ENCODE data around the gene DLD. TPM values are rescaled to one million over a fixed set of nuclear protein-coding genes. Genes with fewer than 3 reads are reported as not detected.

The DLD gene
- total and polyA plus RNA-seq, 2 of the 13 experiments (the other 11 are each of a cell fraction or from before 2014, with no cell fraction given): 56.8 to 95.2 TPM

DNA sequence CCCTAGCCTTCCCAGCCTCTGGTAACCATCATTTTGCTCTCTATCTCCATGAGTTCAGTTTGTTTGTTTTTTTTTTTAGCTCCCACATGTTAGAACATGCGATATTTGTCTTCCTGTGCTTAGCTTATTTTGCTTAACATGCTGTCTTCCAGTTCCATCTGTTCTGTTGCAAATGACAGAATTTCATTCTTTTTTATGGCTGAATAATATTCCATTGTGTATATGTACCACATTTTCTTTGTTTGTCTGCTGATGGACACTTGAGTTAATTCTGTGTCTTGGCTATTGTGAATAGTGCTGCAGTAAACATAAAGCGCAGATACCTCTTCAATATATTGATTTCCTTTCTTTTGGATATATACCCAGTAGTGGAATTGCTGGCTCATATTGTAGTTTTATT, 21.0 kb downstream of the DLD start:
- Histone ChIP-seq H3K4me3 (replicated peaks in 1 of 3; ENCODE audit: insufficient read depth in 1 of 3, low read depth in 2 of 3, low read length in 3 of 3) (no peak overlapping the region), H3K27me3 (ENCODE audit: control insufficient read depth in 1 of 2, insufficient read depth in 2 of 2, low read length in 2 of 2) (no peaks in the 10 kb centered on the region), H2AFZ (ENCODE audit: low read length) (no peak overlapping the region), H3K36me3 (replicated peaks in 1 of 2; ENCODE audit: control insufficient read depth in 1 of 2, insufficient read depth in 2 of 2, low read length in 2 of 2) (peaks cover 5 to 72% of the 10 kb centered on the region in 2 experiments), H3K9ac (ENCODE audit: insufficient read depth, low read depth, low read length) (no peak overlapping the region), H4K20me1 (ENCODE audit: insufficient read depth, low read length) (no peaks in the 10 kb centered on the region), H3K4me1 (ENCODE audit: insufficient read depth, low read length) (no peaks in the 10 kb centered on the region), H3K4me2 (ENCODE audit: low read depth, low read length) (no peak overlapping the region), H3K9me3 (ENCODE audit: low read length) (no peaks in the 10 kb centered on the region), H3K79me2 (ENCODE audit: insufficient read depth, low read length) (peaks cover 2% of the 10 kb centered on the region), H3K27ac (ENCODE audit: extremely low read length, insufficient read depth, low read length) (no peak overlapping the region)
- ChIA-PET CTCF (ENCODE audit: low intra/inter-chr PET ratio, low total read pairs) (no interaction called here), POLR2A (no interaction called here)
- TF ChIP-seq, protein P1, sequence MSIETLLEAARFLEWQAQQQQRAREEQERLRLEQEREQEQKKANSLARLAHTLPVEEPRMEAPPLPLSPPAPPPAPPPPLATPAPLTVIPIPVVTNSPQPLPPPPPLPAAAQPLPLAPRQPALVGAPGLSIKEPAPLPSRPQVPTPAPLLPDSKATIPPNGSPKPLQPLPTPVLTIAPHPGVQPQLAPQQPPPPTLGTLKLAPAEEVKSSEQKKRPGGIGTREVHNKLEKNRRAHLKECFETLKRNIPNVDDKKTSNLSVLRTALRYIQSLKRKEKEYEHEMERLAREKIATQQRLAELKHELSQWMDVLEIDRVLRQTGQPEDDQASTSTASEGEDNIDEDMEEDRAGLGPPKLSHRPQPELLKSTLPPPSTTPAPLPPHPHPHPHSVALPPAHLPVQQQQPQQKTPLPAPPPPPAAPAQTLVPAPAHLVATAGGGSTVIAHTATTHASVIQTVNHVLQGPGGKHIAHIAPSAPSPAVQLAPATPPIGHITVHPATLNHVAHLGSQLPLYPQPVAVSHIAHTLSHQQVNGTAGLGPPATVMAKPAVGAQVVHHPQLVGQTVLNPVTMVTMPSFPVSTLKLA (IDR thresholded peaks at IDR 0.05): peak; percentile 10; the same call in 1 of the 2 replicates
- TF ChIP-seq, protein P2, sequence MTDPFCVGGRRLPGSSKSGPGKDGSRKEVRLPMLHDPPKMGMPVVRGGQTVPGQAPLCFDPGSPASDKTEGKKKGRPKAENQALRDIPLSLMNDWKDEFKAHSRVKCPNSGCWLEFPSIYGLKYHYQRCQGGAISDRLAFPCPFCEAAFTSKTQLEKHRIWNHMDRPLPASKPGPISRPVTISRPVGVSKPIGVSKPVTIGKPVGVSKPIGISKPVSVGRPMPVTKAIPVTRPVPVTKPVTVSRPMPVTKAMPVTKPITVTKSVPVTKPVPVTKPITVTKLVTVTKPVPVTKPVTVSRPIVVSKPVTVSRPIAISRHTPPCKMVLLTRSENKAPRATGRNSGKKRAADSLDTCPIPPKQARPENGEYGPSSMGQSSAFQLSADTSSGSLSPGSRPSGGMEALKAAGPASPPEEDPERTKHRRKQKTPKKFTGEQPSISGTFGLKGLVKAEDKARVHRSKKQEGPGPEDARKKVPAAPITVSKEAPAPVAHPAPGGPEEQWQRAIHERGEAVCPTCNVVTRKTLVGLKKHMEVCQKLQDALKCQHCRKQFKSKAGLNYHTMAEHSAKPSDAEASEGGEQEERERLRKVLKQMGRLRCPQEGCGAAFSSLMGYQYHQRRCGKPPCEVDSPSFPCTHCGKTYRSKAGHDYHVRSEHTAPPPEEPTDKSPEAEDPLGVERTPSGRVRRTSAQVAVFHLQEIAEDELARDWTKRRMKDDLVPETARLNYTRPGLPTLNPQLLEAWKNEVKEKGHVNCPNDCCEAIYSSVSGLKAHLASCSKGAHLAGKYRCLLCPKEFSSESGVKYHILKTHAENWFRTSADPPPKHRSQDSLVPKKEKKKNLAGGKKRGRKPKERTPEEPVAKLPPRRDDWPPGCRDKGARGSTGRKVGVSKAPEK (CRISPR knock-in tag; IDR thresholded peaks at IDR 0.05; ENCODE audit: borderline replicate concordance): no peak
- ATAC-seq: no peak
- WGBS (ENCODE audit: low lambda C conversion rate): 50% methylated on average over 2 of the region's 2 CpGs
- intact Hi-C loops (cut with micrococcal nuclease; ENCODE audit: unreplicated experiment): no loop called here
- in situ Hi-C loops (cut with HindIII; ENCODE audit: extremely low pct_ligation_motif_present, low pct_unique_long_range_greater_than_20kb): no loop called here
- DNase-seq (ENCODE audit: low spot score): no peak
- BruUV-seq (replicated peaks): no TSS peak
- no peak for FAIRE-seq

DNA sequence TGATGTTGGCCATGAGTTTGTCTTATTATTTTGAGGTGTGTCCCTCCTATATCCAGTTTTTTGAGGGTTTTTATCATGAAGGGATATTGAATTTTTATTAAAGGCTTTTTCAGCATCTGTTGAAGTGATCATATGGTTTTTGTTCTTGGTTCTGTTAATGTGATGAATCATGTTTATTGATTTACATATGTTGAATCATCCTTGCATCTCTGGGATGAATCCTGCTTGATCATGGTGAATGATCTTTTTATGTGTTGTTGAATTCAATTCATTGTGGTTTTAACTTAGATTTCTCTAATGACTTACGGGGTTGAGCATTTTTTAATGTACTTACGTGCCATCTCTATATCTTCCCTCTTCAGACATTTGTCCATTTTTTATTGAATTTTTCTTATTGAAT, 22.9 kb downstream of the DLD start:
- FAIRE-seq (no peak), ATAC-seq (no peak), DNase-seq (ENCODE audit: low spot score) (no peak)
- Histone ChIP-seq H3K27ac (ENCODE audit: extremely low read length, insufficient read depth, low read length) (no peak overlapping the region), H3K79me2 (ENCODE audit: insufficient read depth, low read length) (peaks cover 2% of the 10 kb centered on the region), H3K4me3 (replicated peaks in 1 of 3; ENCODE audit: insufficient read depth in 1 of 3, low read depth in 2 of 3, low read length in 3 of 3) (no peak overlapping the region), H4K20me1 (ENCODE audit: insufficient read depth, low read length) (no peaks in the 10 kb centered on the region), H3K9me3 (ENCODE audit: low read length) (no peaks in the 10 kb centered on the region), H2AFZ (ENCODE audit: low read length) (no peak overlapping the region), H3K27me3 (ENCODE audit: control insufficient read depth in 1 of 2, insufficient read depth in 2 of 2, low read length in 2 of 2) (no peaks in the 10 kb centered on the region), H3K4me2 (ENCODE audit: low read depth, low read length) (no peak overlapping the region), H3K9ac (ENCODE audit: insufficient read depth, low read depth, low read length) (no peak overlapping the region), H3K4me1 (ENCODE audit: insufficient read depth, low read length) (no peaks in the 10 kb centered on the region), H3K36me3 (replicated peaks in 1 of 2; ENCODE audit: control insufficient read depth in 1 of 2, insufficient read depth in 2 of 2, low read length in 2 of 2) (peaks cover 11 to 72% of the 10 kb centered on the region in 2 experiments)
- ChIA-PET CTCF (ENCODE audit: low intra/inter-chr PET ratio, low total read pairs) (no interaction called here), POLR2A (no interaction called here)
- 98% methylated on average over 2 of the region's 2 CpGs for WGBS (ENCODE audit: low lambda C conversion rate)
- in situ Hi-C loops (cut with HindIII; ENCODE audit: extremely low pct_ligation_motif_present, low pct_unique_long_range_greater_than_20kb) (no loop called here), intact Hi-C loops (cut with micrococcal nuclease; ENCODE audit: unreplicated experiment) (no loop called here)
- no TSS peak for BruUV-seq (replicated peaks)
- TF ChIP-seq HMG20A (CRISPR knock-in tag; IDR thresholded peaks at IDR 0.05; ENCODE audit: borderline replicate concordance) (no peak), ZNF879 (CRISPR knock-in tag; IDR thresholded peaks at IDR 0.05) (no peak), ZNF569 (CRISPR knock-in tag; IDR thresholded peaks at IDR 0.05; ENCODE audit: borderline replicate concordance) (no peak), NFKB2 (CRISPR knock-in tag; IDR thresholded peaks at IDR 0.05; ENCODE audit: borderline replicate concordance) (no peak), ZNF382 (CRISPR knock-in tag; IDR thresholded peaks at IDR 0.05; ENCODE audit: borderline replicate concordance) (no peak), ARNT (IDR thresholded peaks at IDR 0.05) (no peak)
- TF ChIP-seq, protein P3, sequence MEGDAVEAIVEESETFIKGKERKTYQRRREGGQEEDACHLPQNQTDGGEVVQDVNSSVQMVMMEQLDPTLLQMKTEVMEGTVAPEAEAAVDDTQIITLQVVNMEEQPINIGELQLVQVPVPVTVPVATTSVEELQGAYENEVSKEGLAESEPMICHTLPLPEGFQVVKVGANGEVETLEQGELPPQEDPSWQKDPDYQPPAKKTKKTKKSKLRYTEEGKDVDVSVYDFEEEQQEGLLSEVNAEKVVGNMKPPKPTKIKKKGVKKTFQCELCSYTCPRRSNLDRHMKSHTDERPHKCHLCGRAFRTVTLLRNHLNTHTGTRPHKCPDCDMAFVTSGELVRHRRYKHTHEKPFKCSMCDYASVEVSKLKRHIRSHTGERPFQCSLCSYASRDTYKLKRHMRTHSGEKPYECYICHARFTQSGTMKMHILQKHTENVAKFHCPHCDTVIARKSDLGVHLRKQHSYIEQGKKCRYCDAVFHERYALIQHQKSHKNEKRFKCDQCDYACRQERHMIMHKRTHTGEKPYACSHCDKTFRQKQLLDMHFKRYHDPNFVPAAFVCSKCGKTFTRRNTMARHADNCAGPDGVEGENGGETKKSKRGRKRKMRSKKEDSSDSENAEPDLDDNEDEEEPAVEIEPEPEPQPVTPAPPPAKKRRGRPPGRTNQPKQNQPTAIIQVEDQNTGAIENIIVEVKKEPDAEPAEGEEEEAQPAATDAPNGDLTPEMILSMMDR (CRISPR knock-in tag; IDR thresholded peaks at IDR 0.05): no peak
- TF ChIP-seq, protein P4, sequence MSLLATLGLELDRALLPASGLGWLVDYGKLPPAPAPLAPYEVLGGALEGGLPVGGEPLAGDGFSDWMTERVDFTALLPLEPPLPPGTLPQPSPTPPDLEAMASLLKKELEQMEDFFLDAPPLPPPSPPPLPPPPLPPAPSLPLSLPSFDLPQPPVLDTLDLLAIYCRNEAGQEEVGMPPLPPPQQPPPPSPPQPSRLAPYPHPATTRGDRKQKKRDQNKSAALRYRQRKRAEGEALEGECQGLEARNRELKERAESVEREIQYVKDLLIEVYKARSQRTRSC (CRISPR knock-in tag; IDR thresholded peaks at IDR 0.05; ENCODE audit: low read depth): no peak

Measured in HepG2 (cell line).